ENCODE results near the gene AOPEP.

DNA sequence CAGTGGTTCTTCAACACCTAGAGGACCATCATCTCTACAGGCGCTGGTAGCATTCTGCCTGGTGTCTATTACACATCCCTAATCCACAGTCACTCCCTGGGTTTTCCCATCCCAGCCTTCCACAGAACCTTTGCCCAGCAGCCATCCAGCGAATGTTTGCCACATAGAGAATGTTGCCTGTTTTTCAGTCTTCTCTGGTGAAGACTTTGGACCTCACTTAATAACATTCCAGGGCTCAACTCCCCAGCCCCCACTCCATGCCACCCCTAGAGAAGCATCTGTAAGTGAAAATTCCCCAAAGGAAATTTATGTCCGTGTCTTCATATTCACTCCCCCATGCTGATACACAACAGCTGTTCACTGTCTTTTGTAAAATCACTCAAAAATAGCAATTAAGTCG lies 249.6 kb downstream of the AOPEP start:
- TF ChIP-seq EZH2 (optimal IDR thresholded peaks at IDR 0.05; ENCODE audit: low read depth, low read length), result no peak
- TF ChIP-seq CTCF (IDR thresholded peaks at IDR 0.05; ENCODE audit: low read length), result no peak
- TF ChIP-seq EZH2phosphoT487 (IDR thresholded peaks at IDR 0.05; ENCODE audit: low read length), result no peak

Measured in MM.1S (cell line).